Endothelial cell of umbilical vein (primary cell): ENCODE results near the gene ANK2. TPM values are rescaled to one million over a fixed set of nuclear protein-coding genes. Genes with fewer than 3 reads are reported as not detected.

Source experiments
- BruUV-seq: library from RNA; stranded (reverse); fragments of 400-500 nt; replicated peaks from 2 replicates; lab custom pipeline; 2021; lab: Mats Ljungman, UMichigan
- CTCF ChIA-PET: fragments of 300-600, 350-600 bp; sonication (Branson Sonifier 250); formaldehyde crosslinking; loops from one replicate; lab custom pipeline; 2021; ENCODE audit warnings: antibody characterized with exemption, inconsistent platforms; lab: Charles Lee
- POLR2A ChIA-PET: fragments of 300-600, 350-600 bp; sonication (Branson Sonifier 250); formaldehyde crosslinking; loops from one replicate; lab custom pipeline; 2021; ENCODE audit warnings: antibody characterized with exemption, inconsistent platforms; lab: Charles Lee
- DNase-seq: peaks from one replicate; pipeline ENCODE4 v3.0.0-alpha.2; 2011; ENCODE audit warnings: low read depth, low spot score
- FAIRE-seq: peaks from 2 replicates; lab custom pipeline; 2011; peaks lifted over from hg19 to GRCh38; lab: Jason Lieb, UNC
- H2AFZ ChIP-seq: 2 replicates; pipeline ENCODE4 v1.6.0; 2012; ENCODE audit warnings: low read depth, low read length, control low read depth, inconsistent platforms
- H3K27ac ChIP-seq: 2 replicates; pipeline ENCODE4 v1.5.1; 2011; ENCODE audit warnings: low read depth, mild to moderate bottlenecking, control low read depth, low read length, moderate library complexity; ENCODE audit not compliant: insufficient read depth
- H3K27me3 ChIP-seq, 2 experiments: 2 replicates each; pipeline versions ENCODE4 v1.6.0 to v1.6.1; 2011; ENCODE audit warnings: low read length in 2 of 2, mixed read lengths in 1 of 2; ENCODE audit not compliant: control insufficient read depth in 2 of 2, insufficient read depth in 2 of 2
- H3K36me3 ChIP-seq, 2 experiments: 2 replicates in 1 of 2; 3 replicates in 1 of 2; pipeline ENCODE4 v1.5.1; 2011; ENCODE audit warnings: low read length in 2 of 2, mild to moderate bottlenecking in 1 of 2, moderate library complexity in 1 of 2; ENCODE audit not compliant: control insufficient read depth in 2 of 2, insufficient read depth in 2 of 2; ENCODE audit errors: extremely low read depth in 1 of 2
- H3K4me1 ChIP-seq: 3 replicates; pipeline ENCODE4 v1.5.1; 2011; ENCODE audit warnings: mild to moderate bottlenecking, low read length; ENCODE audit not compliant: control insufficient read depth, insufficient read depth; ENCODE audit errors: extremely low read depth
- H3K4me2 ChIP-seq: 2 replicates; pipeline ENCODE4 v1.6.1; 2011; ENCODE audit warnings: low read length, control low read depth, mixed read lengths; ENCODE audit not compliant: insufficient read depth
- H3K4me3 ChIP-seq, 3 experiments: fragments of 200-600 bp in 1 of 3; sonication (generic), shearing (Covaris generic) in 1 of 3; replicated peaks in 1 of 3; 2 replicates each; pipeline ENCODE4 v1.5.1; 2011 to 2016; ENCODE audit warnings: control low read depth in 3 of 3, low read length in 3 of 3, mild to moderate bottlenecking in 2 of 3, inconsistent platforms in 1 of 3, low read depth in 1 of 3, moderate library complexity in 1 of 3; ENCODE audit not compliant: insufficient read depth in 1 of 3
- H3K79me2 ChIP-seq: 2 replicates; pipeline ENCODE4 v1.6.0; 2012; ENCODE audit warnings: low read length, inconsistent platforms; ENCODE audit not compliant: control insufficient read depth, insufficient read depth
- H3K9ac ChIP-seq: replicated peaks from 2 replicates; pipeline ENCODE3; 2011; ENCODE audit warnings: low read length, control low read depth; ENCODE audit not compliant: insufficient read depth; ENCODE audit errors: extremely low read depth
- H3K9me1 ChIP-seq: replicated peaks from 3 replicates; pipeline ENCODE4 v1.6.0; 2011; ENCODE audit warnings: mild to moderate bottlenecking, low read length; ENCODE audit not compliant: control insufficient read depth, insufficient read depth; ENCODE audit errors: extremely low read depth
- H3K9me3 ChIP-seq: replicated peaks from 2 replicates; pipeline ENCODE4 v1.5.1; 2012; ENCODE audit warnings: low read length, inconsistent platforms; ENCODE audit not compliant: control insufficient read depth, insufficient read depth
- H4K20me1 ChIP-seq: replicated peaks from 2 replicates; pipeline ENCODE3; 2011; ENCODE audit warnings: mild to moderate bottlenecking, low read length; ENCODE audit not compliant: control insufficient read depth, insufficient read depth; ENCODE audit errors: extremely low read depth
- CTCF ChIP-seq, 2 donors: IDR thresholded peaks; 1 replicate in 1 of 2; 2 replicates in 1 of 2; pipeline ENCODE4 v1.5.1; 2011; ENCODE audit warnings: low read length in 2 of 2, mild to moderate bottlenecking in 2 of 2, moderate library complexity in 2 of 2, control low read depth in 1 of 2, inconsistent platforms in 1 of 2, low read depth in 1 of 2; ENCODE audit not compliant: insufficient read depth in 1 of 2; ENCODE audit errors: extremely low read depth in 1 of 2
- EZH2 ChIP-seq: IDR thresholded peaks from 2 replicates; pipeline ENCODE4 v1.6.1; 2012; ENCODE audit warnings: borderline replicate concordance, low read depth, mild to moderate bottlenecking, moderate library complexity, low read length, inconsistent platforms; ENCODE audit not compliant: severe bottlenecking
- FOS ChIP-seq: IDR thresholded peaks from 2 replicates; pipeline ENCODE4 v1.6.1; 2011; ENCODE audit warnings: mild to moderate bottlenecking, low read length, moderate library complexity, borderline replicate concordance; ENCODE audit not compliant: insufficient read depth
- GATA2 ChIP-seq: IDR thresholded peaks from 2 replicates; pipeline ENCODE4 v1.7.0; 2011; ENCODE audit warnings: low read depth, mild to moderate bottlenecking, moderate library complexity, mixed read lengths, low read length; ENCODE audit not compliant: insufficient read length, insufficient read depth
- JUN ChIP-seq: IDR thresholded peaks from 2 replicates; pipeline ENCODE4 v1.6.1; 2011; ENCODE audit warnings: borderline replicate concordance, low read depth; ENCODE audit not compliant: insufficient read length, insufficient read depth
- MYC ChIP-seq: IDR thresholded peaks from one replicate; pipeline ENCODE4 v1.6.1; 2011; ENCODE audit warnings: mild to moderate bottlenecking, low read depth, low read length
- POLR2A ChIP-seq: IDR thresholded peaks from 2 replicates; pipeline ENCODE4 v1.6.1; 2012; ENCODE audit warnings: low read depth, mild to moderate bottlenecking, control low read depth, low read length
- POLR2AphosphoS5 ChIP-seq: IDR thresholded peaks from 2 replicates; pipeline ENCODE4 v1.6.1; 2012; ENCODE audit warnings: low read depth, mild to moderate bottlenecking, control low read depth, low read length, moderate library complexity; ENCODE audit not compliant: insufficient read depth
- dilution Hi-C: fragments of 300-500 bp; cut with MboI; formaldehyde crosslinking; loops from one replicate; pipeline ENCODE4 v1.15.0; 2019; ENCODE audit warnings: low sequenced_read_pairs; ENCODE audit not compliant: extremely low pct_ligation_motif_present
- intact Hi-C: fragments of 100-400 bp; cut with micrococcal nuclease; formaldehyde crosslinking; loops from one replicate; pipeline ENCODE4 v1.10.0; 2022
- polyA plus RNA-seq, 4 experiments: library from polyadenylated mRNA; depleted of rRNA in 3 of 4; stranded (reverse) in 3 of 4; unstranded in 1 of 4; fragments of >200 nt; gene quantifications; 2 replicates each; pipeline versions ENCODE4 v1.2.1 to v1.2.3, GENCODE V29; 2011 to 2012; ENCODE audit warnings: missing spikeins in 1 of 4
- total RNA-seq: library from RNA; stranded (reverse); gene quantifications from 2 replicates; pipeline ENCODE4 v1.2.3, GENCODE V29; 2021
- TF ChIP-seq, protein P1 (sequence below): IDR thresholded peaks from 2 replicates; pipeline ENCODE4 v1.6.1; 2011; ENCODE audit not compliant: insufficient read depth, insufficient read length

The ANK2 gene
- total and polyA plus RNA-seq, 2 donors (not counting 3 experiments of a cell fraction or from before 2014, with no cell fraction given) = not detected

GRCh38 chr4:113292371-113293042 is 243.1 kb downstream of the ANK2 start:
- BruUV-seq = no TSS peak
- no peaks in the 10 kb centered on the region for H4K20me1 ChIP-seq
- dilution Hi-C loops = no loop called here
- no peak overlapping the region for H3K4me3 ChIP-seq
- intact Hi-C loops = loop anchor here (10.0 kb wide), 1 partner anchor 352 kb away; no protein-coding TSS in a partner anchor
- H3K4me2 ChIP-seq = no peak overlapping the region
- H3K9me1 ChIP-seq = no peaks in the 10 kb centered on the region
- H3K27me3 ChIP-seq = peaks cover 0 to 3% of the 10 kb centered on the region in 2 experiments
- H2AFZ ChIP-seq = no peak overlapping the region
- no peaks in the 10 kb centered on the region for H3K9me3 ChIP-seq
- H3K4me1 ChIP-seq = no peaks in the 10 kb centered on the region
- no peaks in the 10 kb centered on the region for H3K36me3 ChIP-seq
- CTCF ChIA-PET = interaction anchor here (1.7 kb wide), 1 partner anchor 10 kb away, joined by 4 read pairs; no protein-coding TSS in a partner anchor
- no peak overlapping the region for H3K9ac ChIP-seq
- no peak for TF ChIP-seq CTCF (IDR thresholded peaks at IDR 0.05; ENCODE audit: extremely low read depth in 1 of 2, insufficient read depth in 1 of 2, low read depth in 1 of 2, low read length in 2 of 2)
- TF ChIP-seq, protein P1, sequence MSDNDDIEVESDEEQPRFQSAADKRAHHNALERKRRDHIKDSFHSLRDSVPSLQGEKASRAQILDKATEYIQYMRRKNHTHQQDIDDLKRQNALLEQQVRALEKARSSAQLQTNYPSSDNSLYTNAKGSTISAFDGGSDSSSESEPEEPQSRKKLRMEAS = no peak
- TF ChIP-seq JUN = no peak
- TF ChIP-seq EZH2 = no peak
- no peak for TF ChIP-seq FOS
- no peak for TF ChIP-seq POLR2A
- no peak for TF ChIP-seq POLR2AphosphoS5
- no peak for TF ChIP-seq MYC
- TF ChIP-seq GATA2 = no peak
- DNase-seq (no peak), FAIRE-seq (no peak)
- POLR2A ChIA-PET = no interaction called here
- no peak overlapping the region for H3K27ac ChIP-seq
- no peaks in the 10 kb centered on the region for H3K79me2 ChIP-seq
